Fibroblast of lung (primary cell): ENCODE measurements around the gene TAF6L.
"Not testable (repeated sequence)": the region's sequence is repeated elsewhere in the genome, so short reads cannot be mapped to it uniquely, and the experiment has no call there.

Source experiments
- EZH2 ChIP-seq: IDR thresholded peaks from 2 replicates; pipeline ENCODE4 v1.5.1; 2012; ENCODE audit warnings: low read length, control low read depth, mild to moderate bottlenecking; ENCODE audit errors: missing control alignments
- TF ChIP-seq, protein P1 (sequence below), 2 donors: IDR thresholded peaks in 1 of 2; conservative IDR thresholded peaks in 1 of 2; 1 replicate in 1 of 2; 2 replicates in 1 of 2; pipeline ENCODE4 v1.5.1; 2011 to 2012; ENCODE audit warnings: low read length in 2 of 2, control low read depth in 1 of 2, inconsistent platforms in 1 of 2, low read depth in 1 of 2, mild to moderate bottlenecking in 1 of 2

DNA sequence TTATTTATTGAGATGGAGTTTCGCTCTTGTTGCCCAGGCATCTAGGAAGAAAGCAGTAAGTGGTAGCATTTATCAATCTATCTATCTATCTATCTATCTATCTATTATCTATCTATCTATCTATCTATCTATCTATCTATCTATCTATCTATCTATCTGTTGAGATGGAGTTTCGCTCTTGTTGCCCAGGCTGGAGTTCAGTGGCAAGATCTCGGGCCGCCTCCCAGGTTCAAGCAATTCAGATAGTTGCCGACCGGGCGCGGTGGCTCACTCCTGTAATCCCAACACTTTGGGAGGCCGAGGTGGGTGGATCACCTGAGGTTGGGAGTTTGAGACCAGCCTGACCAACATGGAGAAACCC lies 10.3 kb upstream of the TAF6L start:
- TF ChIP-seq EZH2: not testable (repeated sequence)
- TF ChIP-seq, protein P1, sequence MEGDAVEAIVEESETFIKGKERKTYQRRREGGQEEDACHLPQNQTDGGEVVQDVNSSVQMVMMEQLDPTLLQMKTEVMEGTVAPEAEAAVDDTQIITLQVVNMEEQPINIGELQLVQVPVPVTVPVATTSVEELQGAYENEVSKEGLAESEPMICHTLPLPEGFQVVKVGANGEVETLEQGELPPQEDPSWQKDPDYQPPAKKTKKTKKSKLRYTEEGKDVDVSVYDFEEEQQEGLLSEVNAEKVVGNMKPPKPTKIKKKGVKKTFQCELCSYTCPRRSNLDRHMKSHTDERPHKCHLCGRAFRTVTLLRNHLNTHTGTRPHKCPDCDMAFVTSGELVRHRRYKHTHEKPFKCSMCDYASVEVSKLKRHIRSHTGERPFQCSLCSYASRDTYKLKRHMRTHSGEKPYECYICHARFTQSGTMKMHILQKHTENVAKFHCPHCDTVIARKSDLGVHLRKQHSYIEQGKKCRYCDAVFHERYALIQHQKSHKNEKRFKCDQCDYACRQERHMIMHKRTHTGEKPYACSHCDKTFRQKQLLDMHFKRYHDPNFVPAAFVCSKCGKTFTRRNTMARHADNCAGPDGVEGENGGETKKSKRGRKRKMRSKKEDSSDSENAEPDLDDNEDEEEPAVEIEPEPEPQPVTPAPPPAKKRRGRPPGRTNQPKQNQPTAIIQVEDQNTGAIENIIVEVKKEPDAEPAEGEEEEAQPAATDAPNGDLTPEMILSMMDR (conservative IDR thresholded peaks at IDR 0.05 in 1 of 2, IDR thresholded peaks at IDR 0.05 in 1 of 2; ENCODE audit: low read depth in 1 of 2, low read length in 2 of 2): not testable (repeated sequence)
